ENCODE data around the gene NUP43. TPM values are rescaled to one million over a fixed set of nuclear protein-coding genes. Genes with fewer than 3 reads are reported as not detected.

Gene NUP43
- total RNA-seq, 2 experiments from 2014 or later: 14.2 to 14.5 TPM

GRCh38 chr6:149771925-149772324, 25.6 kb upstream of the NUP43 start:
- TF ChIP-seq CTCF (IDR thresholded peaks at IDR 0.05): no peak
- H3K27ac Mint-ChIP-seq: no peak overlapping the region

GRCh38 chr6:149771185-149771584, 24.9 kb upstream of the NUP43 start:
- H3K27me3 ChIP-seq (ENCODE audit: control insufficient read depth in 1 of 2, insufficient read depth in 2 of 2, low read length in 2 of 2): no peaks in the 10 kb centered on the region
- DNase-seq (no peak), ATAC-seq (ENCODE audit: poor library complexity) (no peak)
- H3K27ac Mint-ChIP-seq: no peak overlapping the region
- intact Hi-C loops (cut with DNase I, micrococcal nuclease): no loop called here
- TF ChIP-seq CTCF (IDR thresholded peaks at IDR 0.05): no peak
- ChIA-PET CTCF (no interaction called here), POLR2A (no interaction called here)
- H3K36me3 Mint-ChIP-seq (ENCODE audit: low read depth): peaks cover 56% of the 10 kb centered on the region
- H3K9me3 ChIP-seq (ENCODE audit: control insufficient read depth in 1 of 2, insufficient read depth in 1 of 2, low read length in 2 of 2): peaks cover 0 to 3% of the 10 kb centered on the region in 2 experiments
- no peak overlapping the region for H3K4me3 Mint-ChIP-seq
- H3K27ac ChIP-seq (ENCODE audit: low read depth in 1 of 2, low read length in 2 of 2): no peak overlapping the region
- H3K36me3 ChIP-seq (ENCODE audit: insufficient read depth, low read length): peaks cover 47% of the 10 kb centered on the region
- H3K27me3 Mint-ChIP-seq: no peaks in the 10 kb centered on the region
- no peak overlapping the region for H3K4me3 ChIP-seq (ENCODE audit: low read length)
- H3K4me1 Mint-ChIP-seq (ENCODE audit: low read depth): peaks cover 9% of the 10 kb centered on the region
- H3K9me3 Mint-ChIP-seq: peaks cover 3% of the 10 kb centered on the region
- H3K4me1 ChIP-seq (ENCODE audit: insufficient read depth, low read length): no peaks in the 10 kb centered on the region

More at GRCh38 chr6:149771925-149772324, 25.6 kb upstream of the NUP43 start:
- Histone ChIP-seq H3K36me3 (ENCODE audit: insufficient read depth, low read length) (peaks cover 43% of the 10 kb centered on the region), H3K27ac (ENCODE audit: low read depth in 1 of 2, low read length in 2 of 2) (no peak overlapping the region), H3K4me1 (ENCODE audit: insufficient read depth, low read length) (no peaks in the 10 kb centered on the region), H3K27me3 (ENCODE audit: control insufficient read depth in 1 of 2, insufficient read depth in 2 of 2, low read length in 2 of 2) (no peaks in the 10 kb centered on the region), H3K9me3 (ENCODE audit: control insufficient read depth in 1 of 2, insufficient read depth in 1 of 2, low read length in 2 of 2) (no peaks in the 10 kb centered on the region), H3K4me3 (ENCODE audit: low read length) (no peak overlapping the region)
- ChIA-PET POLR2A (interaction anchor here (1.0 kb wide), 1 partner anchor 22 kb away, joined by 3 read pairs; the partner anchor contains the start of gene PCMT1), CTCF (no interaction called here)
- H3K9me3 Mint-ChIP-seq: no peaks in the 10 kb centered on the region
- no peak for ATAC-seq (ENCODE audit: poor library complexity)
- H3K36me3 Mint-ChIP-seq (ENCODE audit: low read depth): peaks cover 56% of the 10 kb centered on the region
- no peak overlapping the region for H3K4me3 Mint-ChIP-seq
- peaks cover 4% of the 10 kb centered on the region for H3K4me1 Mint-ChIP-seq (ENCODE audit: low read depth)
- intact Hi-C loops (cut with DNase I, micrococcal nuclease): no loop called here
- H3K27me3 Mint-ChIP-seq: no peaks in the 10 kb centered on the region
- no peak for DNase-seq

- no peak for ATAC-seq (ENCODE audit: poor library complexity)
- H3K4me3 ChIP-seq (ENCODE audit: low read length): no peak overlapping the region
- peaks cover 41% of the 10 kb centered on the region for H3K36me3 ChIP-seq (ENCODE audit: insufficient read depth, low read length)
- CTCF ChIA-PET: no interaction called here
- Mint-ChIP-seq H3K4me3 (no peak overlapping the region), H3K27me3 (no peaks in the 10 kb centered on the region), H3K4me1 (ENCODE audit: low read depth) (peaks cover 9% of the 10 kb centered on the region), H3K27ac (no peak overlapping the region), H3K9me3 (peaks cover 6% of the 10 kb centered on the region), H3K36me3 (ENCODE audit: low read depth) (peaks cover 56% of the 10 kb centered on the region)
- POLR2A ChIA-PET: no interaction called here
- no peak for TF ChIP-seq CTCF (IDR thresholded peaks at IDR 0.05)
- H3K4me1 ChIP-seq (ENCODE audit: insufficient read depth, low read length): no peaks in the 10 kb centered on the region
- H3K27ac ChIP-seq (ENCODE audit: low read depth in 1 of 2, low read length in 2 of 2): no peak overlapping the region
- H3K9me3 ChIP-seq (ENCODE audit: control insufficient read depth in 1 of 2, insufficient read depth in 1 of 2, low read length in 2 of 2): peaks cover 4 to 7% of the 10 kb centered on the region in 2 experiments
- intact Hi-C loops (cut with DNase I, micrococcal nuclease): no loop called here
- no peak for DNase-seq
- H3K27me3 ChIP-seq (ENCODE audit: control insufficient read depth in 1 of 2, insufficient read depth in 2 of 2, low read length in 2 of 2): no peaks in the 10 kb centered on the region
These were observed 23.3 kb upstream of the NUP43 start for GRCh38 chr6:149769676-149770075.
